ENCODE results near the gene MKNK1.
"Not testable (repeated sequence)": the region's sequence is repeated elsewhere in the genome, so short reads cannot be mapped to it uniquely, and the experiment has no call there.

MKNK1 gene

DNA sequence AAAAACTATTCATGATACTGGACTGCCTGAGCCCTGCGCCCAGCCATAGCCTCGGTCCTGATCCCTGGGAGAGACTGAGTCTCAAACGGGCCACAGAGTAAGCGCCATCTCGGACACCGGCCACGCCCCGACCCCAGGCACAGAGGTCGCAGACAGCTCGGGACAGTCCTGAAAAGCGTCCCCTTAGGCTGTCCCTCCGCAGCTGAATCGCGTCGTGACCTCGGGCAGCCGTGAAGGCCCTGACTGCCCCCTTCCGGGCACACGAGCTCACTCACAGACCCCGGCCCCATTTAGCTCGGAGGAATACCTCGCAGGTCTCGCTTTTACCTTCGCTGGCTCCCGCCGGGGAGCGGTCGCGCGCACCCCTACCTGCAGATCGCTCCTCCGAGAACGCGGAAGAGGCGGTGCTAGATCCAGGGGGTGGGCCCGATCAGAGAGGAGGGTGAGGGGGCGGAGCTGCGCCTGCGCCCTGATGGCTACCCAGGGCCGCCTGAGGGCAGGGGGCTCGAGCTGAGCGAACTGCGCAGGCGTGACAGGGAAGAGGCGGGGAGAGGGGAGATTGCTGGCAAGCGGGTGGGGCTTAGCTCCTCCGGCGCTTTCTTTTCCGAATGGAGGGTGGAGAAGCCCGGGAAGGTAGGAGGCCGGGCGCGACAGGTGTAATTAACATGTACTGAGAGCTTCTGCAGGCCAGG is at the start of gene MKNK1:
Gene MKNK1, minus strand, starts transcription at position 411 of the 692 bp plus-strand sequence. CDS start 20,941 bp downstream, outside the sequence.
- peak; percentile 82 to 90 for DNase-seq

DNA sequence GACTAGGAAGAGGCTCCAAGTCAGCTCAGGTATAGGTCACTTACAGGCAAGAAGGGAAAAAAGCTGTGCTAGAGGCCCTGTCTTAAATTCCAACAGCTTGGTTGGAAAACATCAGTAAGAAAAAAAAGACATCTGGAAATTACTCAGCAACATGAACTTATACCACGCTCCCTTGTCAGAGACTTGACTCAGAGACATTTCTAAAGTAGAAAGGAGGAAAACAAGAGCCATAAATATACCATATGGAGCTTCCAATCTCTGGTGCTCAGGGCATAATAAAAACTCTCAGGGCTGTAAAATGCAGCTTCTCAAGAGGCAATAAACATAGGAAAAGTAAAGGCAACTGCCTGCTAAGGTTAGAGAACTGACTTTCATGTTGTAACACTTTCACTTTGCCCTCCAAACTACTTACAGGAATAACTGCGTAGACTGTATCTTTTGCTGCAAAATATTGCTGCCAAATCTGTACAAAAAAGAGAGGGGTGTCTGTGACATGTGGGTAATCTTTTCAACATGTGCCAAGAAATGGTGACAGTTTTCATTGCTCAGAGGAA is 49.4 kb upstream of the MKNK1 start:
- no peak for DNase-seq

DNA sequence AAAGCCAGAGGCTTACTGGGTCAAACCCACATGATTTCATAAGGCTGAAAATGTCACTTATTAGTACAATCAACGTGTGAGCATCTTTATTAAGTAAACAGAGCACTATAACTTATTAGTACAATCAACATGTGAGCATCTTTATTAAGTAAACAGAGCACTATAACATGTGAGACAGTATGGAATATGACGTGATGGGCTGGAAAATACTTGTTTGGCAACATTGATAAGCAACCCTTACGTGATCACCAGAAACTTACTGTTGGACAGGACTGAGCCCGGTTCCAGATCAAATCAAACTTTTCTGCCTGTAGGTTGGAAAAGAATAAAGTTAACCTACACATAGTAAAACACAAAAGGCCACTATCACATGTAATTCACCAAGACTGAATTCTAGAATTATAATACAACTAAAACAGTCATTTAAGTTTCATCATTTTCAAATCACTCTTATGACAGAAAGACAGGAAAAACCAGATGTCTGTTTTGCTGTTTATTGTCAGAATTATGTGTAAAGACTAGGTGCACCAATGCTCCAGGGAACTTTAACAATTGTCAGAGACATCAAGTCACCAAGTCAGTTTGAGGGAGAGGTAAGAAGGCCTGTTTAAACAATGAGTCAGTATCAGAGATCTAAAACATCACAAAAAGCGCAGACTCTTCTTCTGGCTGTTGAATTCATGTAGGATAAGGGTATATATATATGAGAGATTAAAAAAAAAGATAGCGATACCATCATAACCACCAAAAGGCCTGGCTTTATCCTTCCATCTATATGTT is 48.4 kb upstream of the MKNK1 start:
- no peak for DNase-seq

DNA sequence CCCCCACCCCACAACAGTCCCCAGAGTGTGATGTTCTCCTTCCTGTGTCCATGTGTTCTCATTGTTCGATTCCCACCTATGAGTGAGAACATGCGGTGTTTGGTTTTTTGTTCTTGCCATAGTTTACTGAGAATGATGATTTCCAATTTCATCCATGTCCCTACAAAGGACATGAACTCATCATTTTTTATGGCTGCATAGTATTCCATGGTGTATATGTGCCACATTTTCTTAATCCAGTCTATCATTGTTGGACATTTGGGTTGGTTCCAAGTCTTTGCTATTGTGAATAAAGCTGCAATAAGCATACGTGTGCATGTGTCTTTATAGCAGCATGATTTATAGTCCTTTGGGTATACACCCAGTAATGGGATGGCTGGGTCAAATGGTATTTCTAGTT is 47.1 kb upstream of the MKNK1 start:
- not testable (repeated sequence) for DNase-seq

DNA sequence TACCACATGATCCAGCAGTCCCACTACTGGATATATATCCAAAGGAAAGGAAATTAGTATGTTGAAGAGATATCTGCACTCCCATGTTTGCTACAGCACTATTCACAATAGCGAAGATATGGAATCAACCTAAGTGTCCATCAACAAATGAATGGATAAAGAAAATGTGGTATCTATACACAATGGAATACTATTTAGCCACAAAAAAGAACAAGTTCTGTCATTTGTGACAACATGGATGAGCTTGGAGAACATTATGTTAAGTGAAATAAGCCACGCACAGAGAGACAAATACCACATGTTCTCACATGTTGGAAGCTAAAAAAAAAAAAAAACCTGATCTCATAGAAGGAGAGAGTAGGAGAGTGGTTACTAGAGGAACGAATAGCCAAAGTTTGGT is 46.4 kb upstream of the MKNK1 start:
- no peak for DNase-seq

DNA sequence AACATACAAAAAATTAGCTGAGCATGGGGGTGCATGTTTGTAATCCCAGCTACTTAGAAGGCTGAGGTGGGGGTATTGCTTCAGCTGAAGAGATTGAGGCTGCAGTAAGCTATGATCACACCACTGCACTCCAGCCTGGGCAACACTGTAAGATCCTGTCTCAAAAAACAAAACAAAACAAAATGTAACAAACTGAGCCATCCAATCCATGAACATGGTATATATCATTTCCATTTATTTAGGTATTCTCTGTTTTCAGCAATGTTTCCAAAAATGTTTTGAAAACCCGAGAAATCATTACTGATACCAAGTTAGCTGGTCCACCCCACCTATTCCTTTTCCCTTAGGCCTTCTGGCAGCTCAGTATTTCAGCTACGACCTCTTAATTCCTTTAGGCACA is 45.7 kb upstream of the MKNK1 start:
- DNase-seq = no peak

DNA sequence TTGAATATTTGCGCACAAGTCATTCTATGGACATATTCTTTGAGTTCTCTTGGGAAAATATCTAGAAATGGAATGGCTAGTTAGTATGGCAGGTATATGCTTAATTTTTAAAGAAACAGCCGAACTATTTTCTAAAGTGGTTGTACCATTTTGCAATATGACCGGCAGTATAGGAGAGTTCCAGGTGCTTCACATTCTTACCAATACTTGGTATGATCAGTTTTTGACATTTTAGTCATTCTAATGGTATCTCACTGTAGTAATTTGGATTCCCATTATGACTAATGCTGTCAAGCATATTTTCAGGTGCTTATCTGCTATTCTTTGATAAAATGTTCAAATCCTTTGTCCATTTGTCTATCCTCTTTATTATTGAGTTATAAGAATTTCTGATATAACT is 43.5 kb upstream of the MKNK1 start:
- DNase-seq = no peak

DNA sequence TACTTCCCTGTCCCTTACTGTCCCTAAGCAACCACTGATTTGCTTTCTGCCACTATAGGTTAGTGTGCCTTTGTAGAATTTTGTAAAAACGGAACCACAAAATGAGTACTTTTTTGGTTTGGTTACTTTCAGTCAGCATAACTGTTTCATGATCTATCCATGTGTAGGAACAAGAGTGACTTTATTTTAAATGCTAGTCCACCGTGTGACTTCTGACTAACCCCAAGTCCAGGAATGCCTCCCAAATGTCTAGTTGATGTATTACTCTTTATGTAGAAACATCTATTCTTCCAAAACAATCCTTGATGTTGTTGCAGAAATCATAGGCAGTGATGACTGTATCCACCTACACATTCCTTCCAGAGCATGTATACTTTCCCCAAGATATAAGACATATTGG is 42.8 kb upstream of the MKNK1 start:
- DNase-seq = no peak

DNA sequence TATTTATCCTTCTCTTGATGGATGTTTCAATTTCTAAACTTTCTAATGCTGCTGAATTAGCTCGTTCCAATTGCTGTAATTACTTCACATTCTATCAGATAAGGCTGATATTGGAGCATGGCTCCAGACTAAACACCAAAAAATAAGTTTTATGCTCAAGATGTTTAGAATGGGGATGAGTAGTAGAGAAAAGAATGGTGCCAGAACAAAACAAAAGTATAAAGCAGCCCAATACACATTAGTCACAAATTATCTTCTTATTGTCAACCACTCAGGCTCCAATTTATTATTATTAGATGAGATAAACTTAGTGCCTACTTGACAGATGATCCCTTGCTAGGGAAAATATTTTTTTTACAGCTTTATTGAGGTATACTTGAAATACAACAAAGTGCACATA is 42.3 kb upstream of the MKNK1 start:
- DNase-seq = no peak

DNA sequence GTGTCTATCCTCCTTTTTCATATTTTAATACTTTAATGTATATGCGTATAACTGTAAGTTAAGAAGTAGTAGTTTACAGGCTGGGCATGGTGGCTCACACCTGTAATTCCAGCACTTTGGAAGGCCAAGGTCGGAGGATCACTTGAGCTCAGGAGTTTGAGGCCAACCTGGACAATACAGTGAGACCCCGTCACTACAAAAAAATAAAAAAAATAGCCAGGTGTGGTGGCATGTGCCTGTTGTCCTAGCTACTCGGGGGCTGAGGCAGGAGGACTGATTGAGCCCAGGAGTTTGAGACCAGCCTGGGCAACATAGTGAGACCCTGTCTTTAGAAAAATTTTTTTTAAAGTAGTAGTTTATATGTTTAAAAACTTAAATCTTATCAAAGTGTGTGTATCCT is 41.7 kb upstream of the MKNK1 start:
- DNase-seq = no peak

DNA sequence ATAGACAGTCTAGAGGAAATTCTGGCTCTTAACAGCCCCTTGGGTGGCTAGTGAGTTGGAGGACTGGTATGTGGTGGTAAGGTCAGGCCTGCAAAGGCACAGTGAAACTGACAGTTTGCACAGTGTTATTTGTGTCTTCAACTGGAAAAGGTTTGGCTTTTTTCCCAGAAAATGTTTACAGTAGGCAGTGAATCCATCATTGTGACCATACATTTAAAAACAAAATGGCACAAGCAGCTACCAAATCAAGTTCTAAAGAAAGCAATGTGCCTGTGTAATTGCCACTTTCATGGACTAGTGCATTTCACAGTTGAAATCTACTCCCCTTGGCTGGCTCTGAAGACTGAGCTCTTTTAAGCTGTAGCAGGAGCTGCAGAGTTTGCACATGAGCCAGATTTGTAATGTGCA is 39.3 kb upstream of the MKNK1 start:
- no peak for DNase-seq

DNA sequence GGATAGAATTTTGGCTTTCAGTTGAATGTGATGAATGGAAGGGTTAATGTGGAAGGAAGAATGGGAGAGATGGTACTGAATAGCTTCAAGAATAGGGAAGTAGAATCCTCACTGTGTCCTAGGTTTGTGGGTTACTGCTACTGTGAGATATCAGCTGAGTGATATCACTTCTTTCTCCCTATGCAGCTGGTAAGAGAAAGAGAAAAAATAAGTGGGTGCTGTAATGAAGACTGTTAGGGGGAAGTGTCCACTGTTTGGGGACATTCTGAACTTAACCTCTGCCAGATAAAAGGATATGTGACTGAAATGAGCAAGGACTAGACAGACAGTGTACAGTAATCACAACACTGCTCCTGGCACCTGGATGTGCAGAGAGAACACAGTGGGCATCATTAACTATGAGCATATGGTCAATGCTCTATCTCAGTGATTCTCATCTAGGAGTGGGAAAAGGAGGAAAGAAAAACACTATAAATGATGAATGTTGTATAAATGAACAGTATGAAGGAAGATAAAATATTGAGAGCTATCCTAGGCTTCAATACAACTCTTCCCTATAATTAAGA is 38.1 kb upstream of the MKNK1 start:
- no peak for DNase-seq

DNA sequence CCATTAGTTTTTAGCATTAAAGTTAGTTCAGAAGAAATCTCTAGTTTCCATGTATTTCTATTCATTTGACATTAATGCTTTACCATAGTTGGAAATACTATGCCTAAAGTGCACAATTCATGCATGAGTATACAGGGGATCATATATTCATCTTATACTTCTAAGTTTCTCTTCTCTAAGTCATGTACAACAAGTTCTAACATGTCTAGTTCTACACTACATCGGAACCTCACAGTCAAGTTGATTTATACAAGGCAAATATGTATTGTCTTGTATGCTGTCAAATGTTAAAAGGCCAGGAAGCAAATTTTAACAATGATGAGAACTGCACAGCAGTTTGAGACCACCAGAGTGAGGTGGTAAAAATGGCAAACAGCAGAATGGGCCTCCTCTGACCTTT is 35.5 kb upstream of the MKNK1 start:
- DNase-seq = no peak

DNA sequence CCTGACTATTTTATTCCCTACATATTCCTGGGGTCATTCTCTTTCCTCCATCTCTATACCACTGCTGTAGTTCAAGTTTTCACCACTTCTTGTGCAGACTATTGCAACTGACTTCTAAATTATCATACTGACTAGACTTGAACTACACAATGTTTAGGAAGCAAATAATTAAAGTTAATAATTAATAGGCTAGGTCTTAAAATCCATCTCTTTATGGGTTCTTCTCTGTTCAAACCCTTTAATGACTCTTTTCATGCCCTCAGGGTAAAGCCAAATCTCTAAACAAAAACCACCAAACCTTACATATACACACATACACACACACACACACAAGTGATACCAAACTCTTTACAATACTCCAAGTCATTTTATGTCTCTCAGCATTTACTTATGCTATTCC is 34.9 kb upstream of the MKNK1 start:
- DNase-seq = no peak

DNA sequence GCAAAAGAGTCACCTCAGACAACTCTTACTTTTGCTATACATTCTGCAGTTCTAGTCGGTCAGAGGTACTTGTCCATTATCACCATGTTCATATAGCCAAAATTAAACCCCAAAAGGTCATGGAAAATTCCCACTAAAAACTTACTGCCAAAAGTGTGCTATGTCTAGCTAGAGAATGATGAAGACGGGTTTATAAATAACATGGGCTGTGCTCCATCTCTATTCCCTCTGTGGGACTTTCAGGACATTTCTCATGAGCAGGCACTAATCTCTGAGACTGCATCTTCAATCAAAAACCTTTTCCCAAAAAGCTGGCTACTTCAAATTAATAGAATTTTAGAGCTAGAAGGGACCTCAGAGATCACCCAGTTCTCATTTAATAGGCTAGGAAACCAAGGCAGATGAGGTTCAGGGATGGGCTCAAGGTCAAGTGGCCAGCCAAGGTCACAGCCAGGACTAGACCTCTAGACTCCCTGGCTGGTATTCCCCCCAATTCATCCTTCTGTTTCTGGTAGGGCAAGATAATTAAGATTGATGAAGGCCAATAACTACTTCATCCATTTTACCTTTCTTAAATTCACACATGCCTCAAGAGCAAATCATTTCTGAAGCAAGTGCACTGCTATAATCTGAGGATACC is 33.5 kb upstream of the MKNK1 start:
- DNase-seq = no peak

DNA sequence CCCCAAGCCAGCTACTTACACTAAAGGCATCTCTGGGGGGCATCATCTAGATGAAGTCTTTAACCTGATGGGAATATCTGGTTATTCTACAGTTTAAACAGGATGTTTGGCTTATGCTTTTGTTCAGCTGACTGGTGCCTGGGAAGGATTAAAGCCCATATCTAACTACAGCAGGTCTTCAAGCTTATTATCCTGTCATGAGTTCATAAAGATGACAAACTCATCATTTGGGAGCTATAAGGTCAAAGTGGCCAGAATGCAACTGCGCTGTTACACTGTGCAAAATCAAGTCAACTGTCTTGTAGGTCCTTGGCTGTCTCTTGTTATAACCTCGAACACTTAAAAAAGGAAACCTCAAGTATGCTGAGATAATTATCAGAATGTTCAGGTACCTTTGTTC is 31.1 kb upstream of the MKNK1 start:
- DNase-seq = no peak

DNA sequence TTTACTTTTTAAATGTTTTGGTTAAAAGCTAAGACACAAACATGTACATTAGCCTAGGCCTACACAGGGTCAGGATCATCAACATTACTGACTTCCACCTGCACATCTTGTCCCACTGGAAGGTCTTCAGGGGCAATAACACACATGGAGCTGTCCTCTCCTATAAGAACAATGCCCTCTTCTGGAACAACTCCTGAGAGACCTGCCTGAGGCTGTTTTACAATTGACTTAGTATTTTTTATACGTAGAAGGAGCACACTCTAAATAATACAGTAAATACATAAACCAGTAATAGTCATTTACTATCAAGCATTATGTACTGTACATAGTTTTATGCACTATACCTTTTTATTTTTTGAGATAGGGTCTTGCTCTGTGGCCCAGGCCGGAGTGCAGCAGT is 26.7 kb upstream of the MKNK1 start:
- DNase-seq = no peak

DNA sequence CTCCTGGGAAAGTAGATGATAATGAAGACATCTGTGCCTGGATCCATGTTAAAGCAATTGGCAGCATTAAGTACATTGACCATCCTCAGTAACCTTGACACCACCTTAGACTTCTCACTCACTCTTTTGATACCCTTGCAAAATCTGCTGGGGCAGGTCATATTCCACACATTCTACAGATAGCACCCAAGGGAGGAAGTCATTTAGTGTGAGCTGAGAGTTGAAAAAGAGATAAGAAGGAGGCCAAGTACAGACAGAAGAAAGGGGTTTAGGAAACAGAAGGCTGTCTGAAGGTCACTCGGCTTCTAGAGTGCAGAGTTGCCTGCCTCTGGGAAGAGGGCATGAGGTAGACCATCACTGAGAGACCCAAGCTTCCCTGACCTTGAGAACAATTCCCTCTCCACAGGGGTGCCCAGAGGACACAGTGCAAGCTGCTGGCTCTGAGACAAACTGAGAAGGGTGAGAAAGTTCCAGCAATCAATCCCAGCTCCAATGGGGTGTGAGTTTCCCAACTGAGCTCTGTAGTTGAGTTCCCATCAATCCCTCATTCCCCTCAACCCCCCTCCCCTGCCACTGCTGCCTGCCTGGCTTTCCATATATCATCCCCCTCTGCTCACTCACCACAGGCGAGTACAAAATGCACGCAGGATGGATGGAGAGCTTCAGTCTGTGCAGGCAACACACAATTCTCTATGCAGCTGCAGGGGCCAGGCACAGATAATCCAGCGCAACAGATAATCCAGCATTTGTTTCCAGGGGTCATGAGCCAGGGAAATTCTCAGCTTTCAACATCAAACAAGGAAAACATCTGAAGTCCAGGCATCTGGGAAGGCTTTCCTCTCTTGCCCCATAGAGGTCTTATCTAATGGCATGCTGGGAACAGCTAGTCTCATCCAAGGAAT is 19.9 kb upstream of the MKNK1 start:
- no peak for DNase-seq

DNA sequence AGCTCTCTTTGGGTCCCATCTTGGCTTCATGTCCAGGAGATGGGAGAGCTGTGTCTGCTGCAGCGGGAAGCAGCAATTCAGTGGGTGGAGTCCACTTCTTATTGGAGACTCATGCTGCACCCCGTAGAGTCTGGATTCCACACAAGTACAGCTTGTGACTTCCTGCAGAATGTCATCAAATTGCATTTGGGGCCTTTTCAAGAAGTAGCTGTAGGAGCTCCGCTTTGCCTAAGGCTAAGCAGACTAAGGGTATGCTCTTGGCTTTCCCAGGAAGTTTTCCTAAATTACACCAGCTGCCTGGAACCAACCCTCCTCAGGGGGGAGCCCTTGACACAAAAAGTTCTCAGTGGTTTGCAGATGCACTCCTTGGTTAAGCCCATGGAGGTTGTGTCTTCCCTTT is 18.3 kb upstream of the MKNK1 start:
- peak in 1 of 2 experiments; percentile 28 for DNase-seq

DNA sequence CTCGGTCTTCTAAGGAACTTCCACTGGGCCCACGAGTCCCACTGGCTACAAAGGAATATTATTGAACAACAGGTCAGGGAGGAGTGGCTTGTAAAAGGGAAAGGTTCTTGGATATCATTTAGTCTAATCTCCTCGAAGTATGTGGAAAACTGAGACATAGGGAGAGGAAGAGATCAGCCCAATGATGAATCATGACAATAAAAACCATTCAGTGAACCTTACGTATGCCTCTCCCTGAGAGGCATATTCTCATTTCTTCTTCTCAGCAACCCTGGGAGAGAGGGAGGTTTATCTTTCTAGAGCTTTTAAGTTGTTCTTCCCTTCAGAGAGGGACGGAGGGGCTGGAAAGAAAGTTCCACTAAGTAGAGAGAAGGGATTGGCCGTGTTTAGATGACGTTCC is 17.9 kb upstream of the MKNK1 start:
- no peak for DNase-seq

DNA sequence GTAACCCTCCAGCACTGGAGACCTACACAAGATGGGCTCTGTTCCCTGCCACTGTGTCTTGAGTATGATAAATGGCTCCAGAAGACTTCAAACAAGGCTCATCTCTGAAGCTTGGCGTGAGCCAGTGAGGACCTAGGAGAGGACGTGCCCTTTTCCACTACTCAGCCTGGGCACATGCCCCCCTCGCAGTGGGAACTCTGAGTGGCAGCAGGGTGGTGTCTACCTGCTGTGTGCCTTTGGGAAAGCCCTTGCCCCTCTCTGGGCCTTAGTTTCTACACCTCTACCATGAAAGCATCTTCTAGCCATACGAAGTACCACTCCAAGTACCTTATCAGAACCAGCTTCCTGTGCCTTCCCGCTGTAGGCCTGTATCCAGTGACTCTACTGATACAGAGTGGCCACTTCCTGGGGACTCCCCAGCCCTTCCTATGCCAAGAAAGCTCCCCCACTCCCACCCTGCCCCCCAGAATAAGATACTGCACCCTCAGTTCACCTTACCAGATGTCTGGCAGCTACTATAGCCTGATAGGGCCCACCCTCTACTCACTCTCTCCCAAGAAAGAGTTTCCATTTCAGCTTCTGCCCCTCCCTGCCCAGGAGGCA is 15.7 kb upstream of the MKNK1 start:
- DNase-seq = no peak

Data from AML-193 (cell line).